ENCODE data around the gene CCP110.

The CCP110 gene

DNA sequence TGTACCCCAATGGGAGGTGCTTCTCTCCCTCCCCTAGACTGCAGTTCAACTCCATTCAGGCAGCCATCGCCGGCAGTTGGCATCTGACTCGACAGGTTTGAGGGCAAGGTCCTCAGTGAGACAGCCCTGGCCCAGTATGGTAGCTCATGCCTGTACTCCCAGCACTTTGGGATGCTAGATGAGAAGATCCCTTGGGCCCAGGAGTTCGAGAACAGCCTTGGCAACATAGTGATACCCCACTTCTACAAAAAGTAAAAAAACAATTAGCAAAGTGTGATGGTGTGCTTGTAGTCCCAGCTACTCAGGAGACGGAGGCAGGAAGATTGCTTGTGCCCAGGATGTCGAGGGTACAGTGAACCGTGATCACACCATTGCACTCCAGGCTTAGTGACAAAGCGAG is 43.8 kb downstream of the CCP110 start:
- in situ Hi-C loops (cut with HindIII; ENCODE audit: low sequenced_read_pairs): no loop called here
- TF ChIP-seq, protein P1, sequence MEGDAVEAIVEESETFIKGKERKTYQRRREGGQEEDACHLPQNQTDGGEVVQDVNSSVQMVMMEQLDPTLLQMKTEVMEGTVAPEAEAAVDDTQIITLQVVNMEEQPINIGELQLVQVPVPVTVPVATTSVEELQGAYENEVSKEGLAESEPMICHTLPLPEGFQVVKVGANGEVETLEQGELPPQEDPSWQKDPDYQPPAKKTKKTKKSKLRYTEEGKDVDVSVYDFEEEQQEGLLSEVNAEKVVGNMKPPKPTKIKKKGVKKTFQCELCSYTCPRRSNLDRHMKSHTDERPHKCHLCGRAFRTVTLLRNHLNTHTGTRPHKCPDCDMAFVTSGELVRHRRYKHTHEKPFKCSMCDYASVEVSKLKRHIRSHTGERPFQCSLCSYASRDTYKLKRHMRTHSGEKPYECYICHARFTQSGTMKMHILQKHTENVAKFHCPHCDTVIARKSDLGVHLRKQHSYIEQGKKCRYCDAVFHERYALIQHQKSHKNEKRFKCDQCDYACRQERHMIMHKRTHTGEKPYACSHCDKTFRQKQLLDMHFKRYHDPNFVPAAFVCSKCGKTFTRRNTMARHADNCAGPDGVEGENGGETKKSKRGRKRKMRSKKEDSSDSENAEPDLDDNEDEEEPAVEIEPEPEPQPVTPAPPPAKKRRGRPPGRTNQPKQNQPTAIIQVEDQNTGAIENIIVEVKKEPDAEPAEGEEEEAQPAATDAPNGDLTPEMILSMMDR (IDR thresholded peaks at IDR 0.05; ENCODE audit: low read depth, low read length, missing control alignments): no peak
- no peak for DNase-seq (ENCODE audit: low read depth)
- no peak overlapping the region for H3K4me3 ChIP-seq (ENCODE audit: low read depth, low read length)

DNA sequence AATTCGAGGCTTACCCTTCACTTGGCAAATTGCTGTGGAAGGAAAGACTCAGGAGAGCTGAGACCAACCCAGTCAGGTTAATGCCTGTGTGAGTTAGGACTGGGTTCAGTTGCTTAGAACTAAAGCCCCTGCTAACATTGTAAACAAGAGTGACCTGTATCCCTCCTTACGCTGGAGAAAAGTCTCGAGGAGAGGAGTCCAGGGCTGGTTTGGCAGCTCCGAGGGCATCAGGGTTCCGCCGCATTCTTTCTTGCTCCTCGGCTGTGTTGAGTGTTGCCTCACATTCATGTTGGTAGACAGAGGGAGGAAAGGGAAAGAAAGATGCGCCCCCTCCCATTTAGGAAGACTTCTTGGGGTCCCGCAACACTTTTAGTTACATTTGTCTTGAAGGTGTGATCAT is 50.3 kb downstream of the CCP110 start:
- TF ChIP-seq, protein P1 (IDR thresholded peaks at IDR 0.05; ENCODE audit: low read depth, low read length, missing control alignments): no peak
- H3K4me3 ChIP-seq (ENCODE audit: low read depth, low read length): no peak overlapping the region
- in situ Hi-C loops (cut with HindIII; ENCODE audit: low sequenced_read_pairs): no loop called here
- no peak for DNase-seq (ENCODE audit: low read depth)

DNA sequence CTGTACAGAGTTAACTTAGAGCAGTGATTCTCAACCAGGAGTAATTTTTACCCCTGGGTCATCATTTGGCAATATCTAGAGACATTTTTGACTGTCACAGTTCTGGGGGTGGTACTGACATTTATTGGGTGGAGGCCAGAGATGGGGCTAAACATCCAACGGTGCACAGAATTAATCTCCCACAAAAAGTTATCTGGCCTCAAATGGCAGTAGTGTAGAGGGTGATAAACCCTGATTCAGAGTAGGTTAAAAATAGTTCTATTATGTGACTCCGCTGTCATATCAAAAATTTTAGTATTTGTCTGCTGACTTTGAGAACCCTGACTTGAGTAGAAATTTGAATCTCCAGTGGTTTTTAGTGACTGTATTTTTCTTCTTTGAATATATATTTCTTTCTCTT is 50.9 kb downstream of the CCP110 start:
- TF ChIP-seq, protein P1 (IDR thresholded peaks at IDR 0.05; ENCODE audit: low read depth, low read length, missing control alignments): no peak
- in situ Hi-C loops (cut with HindIII; ENCODE audit: low sequenced_read_pairs): no loop called here
- H3K4me3 ChIP-seq (ENCODE audit: low read depth, low read length): no peak overlapping the region
- no peak for DNase-seq (ENCODE audit: low read depth)

DNA sequence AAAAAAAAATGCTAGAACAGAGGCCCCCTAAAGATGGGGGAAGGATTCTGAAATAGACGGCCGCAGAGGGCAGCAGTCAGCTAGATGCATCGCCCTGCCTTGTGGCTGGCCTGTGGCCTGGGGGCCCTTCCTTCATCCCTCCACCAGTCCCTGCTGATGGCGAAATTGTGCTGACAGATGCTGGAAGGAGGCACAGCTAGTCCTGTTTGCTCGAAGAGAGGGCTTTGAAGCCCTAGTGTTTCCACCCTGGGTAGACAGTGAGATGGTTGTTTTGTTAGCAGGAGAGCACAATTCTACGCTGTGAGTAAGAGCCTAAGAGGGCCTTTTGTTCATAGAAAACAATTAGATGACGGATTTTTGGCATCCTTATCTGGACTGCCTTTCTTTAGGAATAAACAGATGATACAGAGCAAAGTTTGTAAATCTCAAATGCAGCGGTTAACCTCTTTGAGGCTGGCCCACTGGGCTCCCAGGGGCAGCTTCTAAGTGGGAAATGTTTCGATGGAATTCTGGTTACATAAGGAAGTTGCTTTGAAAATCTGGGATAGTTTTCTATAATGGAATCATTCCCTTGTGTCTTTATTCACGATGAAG is 54.7 kb downstream of the CCP110 start:
- no peak overlapping the region for H3K4me3 ChIP-seq (ENCODE audit: low read depth, low read length)
- TF ChIP-seq, protein P1 (IDR thresholded peaks at IDR 0.05; ENCODE audit: low read depth, low read length, missing control alignments): peak; percentile 28
- in situ Hi-C loops (cut with HindIII; ENCODE audit: low sequenced_read_pairs): no loop called here
- DNase-seq (ENCODE audit: low read depth): peak; percentile 70

DNA sequence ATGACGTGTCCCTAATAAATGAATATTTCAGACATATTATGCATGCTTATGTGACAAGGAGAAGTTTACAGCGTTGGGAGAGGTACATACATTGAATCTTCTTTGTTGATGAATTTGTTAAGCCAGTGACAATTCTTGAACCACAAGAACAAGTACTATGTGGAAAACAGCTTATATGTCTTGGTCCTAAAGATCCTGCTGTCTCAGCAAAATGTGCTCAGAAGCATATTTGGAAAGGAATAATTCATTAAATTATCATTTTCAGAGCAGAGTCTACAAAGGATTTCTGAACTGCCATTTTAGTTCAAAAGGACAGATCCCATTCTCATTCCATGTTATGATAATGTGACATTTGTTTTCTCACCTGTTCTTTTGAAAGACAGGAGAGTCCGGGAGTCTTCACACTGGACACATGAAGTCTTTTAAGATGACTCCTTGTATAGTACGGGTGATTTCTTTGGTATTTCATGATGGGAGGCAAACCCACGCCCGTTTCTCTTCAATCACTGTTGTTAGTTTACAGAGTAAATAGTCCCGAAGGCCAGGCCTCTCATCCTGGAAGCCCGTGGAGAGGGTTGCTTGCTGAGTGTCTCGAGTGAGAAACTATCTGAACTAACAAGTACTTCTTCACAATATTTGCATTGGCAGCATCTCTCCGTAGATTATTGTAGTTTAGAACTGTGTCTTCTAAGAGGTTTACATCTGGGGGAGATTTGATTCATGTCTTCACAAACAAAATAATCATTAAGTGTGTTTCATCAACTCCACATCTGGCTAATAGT is 58.5 kb downstream of the CCP110 start:
- TF ChIP-seq, protein P1 (IDR thresholded peaks at IDR 0.05; ENCODE audit: low read depth, low read length, missing control alignments): no peak
- in situ Hi-C loops (cut with HindIII; ENCODE audit: low sequenced_read_pairs): no loop called here
- H3K4me3 ChIP-seq (ENCODE audit: low read depth, low read length): no peak overlapping the region
- no peak for DNase-seq (ENCODE audit: low read depth)

DNA sequence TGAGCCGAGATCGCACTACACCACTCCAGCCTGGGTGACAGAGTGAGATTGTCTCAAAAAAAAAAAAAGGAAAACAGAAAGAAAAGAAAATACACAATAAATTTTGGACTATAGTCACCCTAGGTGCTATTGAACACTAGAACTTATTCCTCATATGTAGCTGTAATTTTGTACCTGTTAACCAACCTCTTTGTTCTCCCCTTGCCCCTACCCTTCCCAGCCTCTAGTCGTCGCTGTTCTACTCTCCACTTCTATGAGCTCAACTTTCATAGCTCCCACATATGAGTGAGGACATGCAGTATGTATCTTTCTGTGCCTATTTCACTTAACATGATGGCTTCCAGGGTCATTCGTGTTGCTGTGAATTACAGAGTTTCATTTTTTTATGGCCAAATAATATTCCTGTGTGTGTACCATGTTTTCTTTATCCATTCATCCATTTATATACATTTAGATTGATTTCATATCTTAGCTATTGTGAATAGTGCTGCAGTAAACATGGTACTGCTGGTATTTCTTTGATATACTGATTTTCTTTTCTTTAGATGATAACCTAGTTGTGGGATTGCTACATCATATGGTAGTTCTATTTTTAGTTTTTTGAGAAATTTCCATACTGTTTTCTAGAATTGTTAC is 60.0 kb downstream of the CCP110 start:
- H3K4me3 ChIP-seq (ENCODE audit: low read depth, low read length): no peak overlapping the region
- TF ChIP-seq, protein P1 (IDR thresholded peaks at IDR 0.05; ENCODE audit: low read depth, low read length, missing control alignments): peak; percentile 100
- peak; percentile 20 for DNase-seq (ENCODE audit: low read depth)
- in situ Hi-C loops (cut with HindIII; ENCODE audit: low sequenced_read_pairs): no loop called here
